HCT116 (cell line): ENCODE results near the gene CISTR. TPM values are rescaled to one million over a fixed set of nuclear protein-coding genes. Genes with fewer than 3 reads are reported as not detected.

ENCODE experiments used
- ATAC-seq: fragments of 200-7000 bp; cut with Tn5 transposase; 2 replicates; pipeline ENCODE4 v1.9.1; 2020; ENCODE audit warnings: mild to moderate bottlenecking, moderate library complexity
- BruUV-seq: library from RNA; stranded (reverse); fragments of 400-500 nt; replicated peaks from 2 replicates; lab custom pipeline; 2021; lab: Mats Ljungman, UMichigan
- CTCF ChIA-PET: fragments of 300-600 bp; sonication (Branson Sonifier 250); formaldehyde crosslinking; loops from one replicate; lab custom pipeline; 2021; ENCODE audit warnings: antibody characterized with exemption; lab: Charles Lee
- POLR2A ChIA-PET: fragments of 300-600, 350-600 bp; sonication (Branson Sonifier 250); formaldehyde crosslinking; loops from one replicate; lab custom pipeline; 2021; ENCODE audit warnings: antibody characterized with exemption; lab: Charles Lee
- RAD21 ChIA-PET, 2 experiments: fragments of 300-600 bp; sonication (Branson Sonifier 250); formaldehyde crosslinking; loops; one replicate each; lab custom pipeline; 2023; ENCODE audit warnings: low total read pairs in 2 of 2; ENCODE audit not compliant: uncharacterized antibody in 2 of 2, unreplicated experiment in 2 of 2, low non-redundant PET in 1 of 2; lab: Charles Lee
- DNase-seq: peaks from one replicate; pipeline ENCODE4 v3.0.0-alpha.2; 2010; ENCODE audit warnings: low read depth, low spot score
- H2AFZ ChIP-seq: fragments of 200-600 bp; shearing (Covaris generic), sonication (generic); 2 replicates; pipeline ENCODE4 v1.6.1; 2017; ENCODE audit warnings: low read depth, mixed run types, mixed read lengths, antibody characterized with exemption, low read length; ENCODE audit not compliant: poor library complexity, severe bottlenecking
- H3K27ac ChIP-seq: 2 replicates; pipeline ENCODE4 v1.5.1; 2012; ENCODE audit warnings: low read depth, low read length
- H3K27me3 ChIP-seq: fragments of 200-600 bp; sonication (generic); 2 replicates; pipeline ENCODE4 v1.6.1; 2016; ENCODE audit warnings: mixed run types, low read length, mixed read lengths; ENCODE audit not compliant: insufficient read depth
- H3K36me3 ChIP-seq, 2 experiments: fragments of 200-500 bp in 1 of 2; fragments of 200-600 bp in 1 of 2; sonication (Bioruptor generic) in 1 of 2; sonication (generic) in 1 of 2; 2 replicates each; pipeline versions ENCODE4 v1.5.1 to v1.6.1; 2014 to 2016; ENCODE audit warnings: low read length in 2 of 2, inconsistent platforms in 1 of 2, mixed read lengths in 1 of 2, mixed run types in 1 of 2; ENCODE audit not compliant: insufficient read depth in 2 of 2, control insufficient read depth in 1 of 2
- H3K4me1 ChIP-seq, 2 experiments: fragments of 200-600 bp in 1 of 2; sonication (generic) in 1 of 2; 2 replicates each; pipeline versions ENCODE4 v1.5.1 to v1.6.1; 2012 to 2017; ENCODE audit warnings: low read length in 2 of 2, inconsistent platforms in 1 of 2, mild to moderate bottlenecking in 1 of 2, mixed read lengths in 1 of 2, mixed run types in 1 of 2, moderate library complexity in 1 of 2; ENCODE audit not compliant: insufficient read depth in 2 of 2, control insufficient read depth in 1 of 2
- H3K4me2 ChIP-seq: fragments of 200-600 bp; sonication (generic); 2 replicates; pipeline ENCODE4 v1.6.1; 2017; ENCODE audit warnings: mixed run types, low read length, mixed read lengths
- H3K4me3 ChIP-seq, 2 experiments: fragments of 200-600 bp in 1 of 2; sonication (generic) in 1 of 2; replicated peaks in 1 of 2; 2 replicates each; pipeline ENCODE4 v1.5.1; 2011 to 2016; ENCODE audit warnings: low read length in 2 of 2, control low read depth in 1 of 2, low read depth in 1 of 2, mild to moderate bottlenecking in 1 of 2, mixed read lengths in 1 of 2, mixed run types in 1 of 2
- H3K79me2 ChIP-seq: fragments of 200-600 bp; sonication (generic); 2 replicates; pipeline ENCODE4 v1.6.1; 2017; ENCODE audit warnings: mild to moderate bottlenecking, mixed run types, low read length, moderate library complexity, mixed read lengths; ENCODE audit not compliant: insufficient read depth
- H3K9ac ChIP-seq: fragments of 200-600 bp; sonication (generic); 2 replicates; pipeline ENCODE4 v1.6.1; 2016; ENCODE audit warnings: low read length, mixed read lengths
- H3K9me2 ChIP-seq: fragments of 200-600 bp; sonication (generic), shearing (Covaris generic); 2 replicates; pipeline ENCODE4 v1.6.1; 2017; ENCODE audit warnings: mixed run types, mild to moderate bottlenecking, moderate library complexity; ENCODE audit not compliant: insufficient read depth
- H3K9me3 ChIP-seq, 2 experiments: fragments of 200-500 bp in 1 of 2; fragments of 200-600 bp in 1 of 2; sonication (Bioruptor generic) in 1 of 2; sonication (generic) in 1 of 2; 2 replicates each; pipeline ENCODE4 v1.6.1; 2014 to 2017; ENCODE audit warnings: low read length in 2 of 2, mixed read lengths in 2 of 2, inconsistent platforms in 1 of 2, low read depth in 1 of 2, mild to moderate bottlenecking in 1 of 2, mixed run types in 1 of 2, moderate library complexity in 1 of 2; ENCODE audit not compliant: control insufficient read depth in 1 of 2, insufficient read depth in 1 of 2
- H4K20me1 ChIP-seq: fragments of 200-600 bp; sonication (generic), shearing (Covaris generic); 2 replicates; pipeline ENCODE4 v1.6.1; 2017; ENCODE audit warnings: mixed run types, mild to moderate bottlenecking, moderate library complexity; ENCODE audit not compliant: insufficient read depth
- CBX3 ChIP-seq: IDR thresholded peaks from 2 replicates; pipeline ENCODE4 v1.6.1; 2012; ENCODE audit warnings: low read depth
- ELF1 ChIP-seq: IDR thresholded peaks from 2 replicates; pipeline ENCODE4 v1.6.1; 2012; ENCODE audit warnings: low read depth, borderline replicate concordance
- EZH2phosphoT487 ChIP-seq: fragments of 200-600 bp; IDR thresholded peaks from 2 replicates; pipeline ENCODE4 v1.6.1; 2018; ENCODE audit warnings: antibody characterized with exemption, borderline replicate concordance
- JUND ChIP-seq: IDR thresholded peaks from 2 replicates; pipeline ENCODE4 v1.6.1; 2012
- POLR2A ChIP-seq: IDR thresholded peaks from 2 replicates; pipeline ENCODE4 v1.7.0; 2011; ENCODE audit warnings: borderline replicate concordance; ENCODE audit not compliant: insufficient read depth, insufficient read length; ENCODE audit errors: extremely low read depth
- REST ChIP-seq: IDR thresholded peaks from 2 replicates; pipeline ENCODE4 v1.6.1; 2012; ENCODE audit warnings: low read depth
- TCF7L2 ChIP-seq: IDR thresholded peaks from 2 replicates; pipeline ENCODE4 v1.7.0; 2011; ENCODE audit warnings: borderline replicate concordance, inconsistent platforms; ENCODE audit not compliant: insufficient read depth, insufficient read length; ENCODE audit errors: extremely low read depth
- YY1 ChIP-seq: IDR thresholded peaks from 2 replicates; pipeline ENCODE4 v1.6.1; 2011; ENCODE audit warnings: low read length, low read depth, moderate library complexity, mild to moderate bottlenecking; ENCODE audit not compliant: insufficient replicate concordance; ENCODE audit errors: extremely low read depth
- ZFX ChIP-seq: fragments of 450-650 bp; IDR thresholded peaks from 2 replicates; pipeline ENCODE4 v1.6.1; 2017
- ZNF274 ChIP-seq: fragments of 200-500 bp; sonication (Bioruptor generic); IDR thresholded peaks from 2 replicates; pipeline ENCODE4 v1.6.1; 2014; ENCODE audit warnings: mild to moderate bottlenecking, low read depth, low read length, inconsistent platforms
- intact Hi-C: fragments of 100-400 bp; cut with micrococcal nuclease; formaldehyde crosslinking; loops from 2 replicates; pipeline ENCODE4 v1.10.0; 2022
- total RNA-seq: library from RNA; stranded (reverse); gene quantifications from one replicate; pipeline ENCODE4 v1.2.1, GENCODE V29; 2021; ENCODE audit not compliant: unreplicated experiment

CISTR gene
- total RNA-seq, 1 experiment from 2014 or later = not detected

- Histone ChIP-seq H3K9me3 (no peaks in the 10 kb centered on the region), H3K27ac (no peak overlapping the region), H3K9me2 (no peaks in the 10 kb centered on the region), H3K9ac (no peak overlapping the region), H3K4me2 (no peak overlapping the region), H2AFZ (no peak overlapping the region), H3K4me3 (no peak overlapping the region), H4K20me1 (no peaks in the 10 kb centered on the region), H3K4me1 (peaks cover 3 to 13% of the 10 kb centered on the region in 2 experiments; a peak in 3 of 4 replicates), H3K79me2 (no peaks in the 10 kb centered on the region), H3K36me3 (no peaks in the 10 kb centered on the region), H3K27me3 (peaks cover 6% of the 10 kb centered on the region; the same call in 1 of the 2 replicates)
- ChIA-PET POLR2A (no interaction called here), CTCF (interaction anchor here (1.0 to 4.0 kb wide), 3 partner anchors 11 to 453 kb away, joined by 3 to 70 read pairs (median 11); no protein-coding TSS in a partner anchor), RAD21 (no interaction called here)
- ATAC-seq (no peak), DNase-seq (no peak)
- intact Hi-C loops = no loop called here
- TF ChIP-seq REST = no peak
- TF ChIP-seq EZH2phosphoT487 = no peak
- no peak for TF ChIP-seq JUND
- no peak for TF ChIP-seq CBX3
- TF ChIP-seq POLR2A = no peak
- TF ChIP-seq YY1 = no peak
- TF ChIP-seq TCF7L2 = no peak
- TF ChIP-seq ELF1 = no peak
- no peak for TF ChIP-seq ZNF274
- no peak for TF ChIP-seq ZFX
- no TSS peak for BruUV-seq
These were observed 4.1 kb upstream of the CISTR start for GRCh38 chr12:53755893-53756292.
